ENCODE measurements around the gene MYL3. TPM values are rescaled to one million over a fixed set of nuclear protein-coding genes. Genes with fewer than 3 reads are reported as not detected.

The MYL3 gene
- total RNA-seq, 2 donors from 2014 or later: 208 to 223 TPM

GRCh38 chr3:46893763-46894162 lies 30.5 kb upstream of the MYL3 start:
- Histone ChIP-seq H3K9me3 (no peaks in the 10 kb centered on the region), H3K27me3 (no peaks in the 10 kb centered on the region), H3K4me1 (peaks cover 0 to 29% of the 10 kb centered on the region in 2 donors), H3K27ac (peak overlapping the region in 1 of 2 donors; percentile 22), H3K4me3 (no peak overlapping the region), H3K36me3 (no peaks in the 10 kb centered on the region)
- no peak for TF ChIP-seq CTCF (IDR thresholded peaks at IDR 0.05)
- DNase-seq (ENCODE audit: low spot score): no peak

- peak overlapping the region; percentile 49 to 59 for H3K27ac ChIP-seq
- peak overlapping the region in 1 of 2 donors; percentile 50 for H3K4me3 ChIP-seq
- DNase-seq (ENCODE audit: low spot score): no peak
Observed at GRCh38 chr3:46893146-46893748, 30.0 kb upstream of the MYL3 start.

GRCh38 chr3:46892285-46893145 lies 29.3 kb upstream of the MYL3 start:
- Histone ChIP-seq H3K36me3 (no peaks in the 10 kb centered on the region), H3K27me3 (no peaks in the 10 kb centered on the region), H3K9me3 (no peaks in the 10 kb centered on the region), H3K4me1 (peaks cover 0 to 22% of the 10 kb centered on the region in 2 donors), H3K4me3 (peak overlapping the region; percentile 31 to 50), H3K27ac (peak overlapping the region; percentile 49 to 59)
- TF ChIP-seq CTCF (IDR thresholded peaks at IDR 0.05): no peak
- peak; percentile 83 for DNase-seq (ENCODE audit: low spot score)

More at GRCh38 chr3:46893146-46893748, 30.0 kb upstream of the MYL3 start:
- no peak for TF ChIP-seq CTCF (IDR thresholded peaks at IDR 0.05)
- Histone ChIP-seq H3K36me3 (no peaks in the 10 kb centered on the region), H3K9me3 (no peaks in the 10 kb centered on the region), H3K4me1 (peaks cover 0 to 24% of the 10 kb centered on the region in 2 donors), H3K27me3 (no peaks in the 10 kb centered on the region)

- Histone ChIP-seq H3K4me3 (no peak overlapping the region), H3K9me3 (no peaks in the 10 kb centered on the region), H3K36me3 (no peaks in the 10 kb centered on the region), H3K27me3 (no peaks in the 10 kb centered on the region), H3K4me1 (peaks cover 0 to 22% of the 10 kb centered on the region in 2 donors), H3K27ac (no peak overlapping the region)
- TF ChIP-seq CTCF (IDR thresholded peaks at IDR 0.05): no peak
- DNase-seq (ENCODE audit: low spot score): no peak
Observed at GRCh38 chr3:46891132-46891531, 27.9 kb upstream of the MYL3 start.

GRCh38 chr3:46890132-46890531 lies 26.9 kb upstream of the MYL3 start:
- no peak overlapping the region for H3K27ac ChIP-seq

More at GRCh38 chr3:46890132-46890531, 26.9 kb upstream of the MYL3 start:
- Histone ChIP-seq H3K9me3 (no peaks in the 10 kb centered on the region), H3K36me3 (no peaks in the 10 kb centered on the region), H3K4me1 (peaks cover 0 to 22% of the 10 kb centered on the region in 2 donors), H3K27me3 (no peaks in the 10 kb centered on the region), H3K4me3 (no peak overlapping the region)
- TF ChIP-seq CTCF (IDR thresholded peaks at IDR 0.05): no peak
- DNase-seq (ENCODE audit: low spot score): no peak

All from right atrium auricular region (tissue), 2 donors.